Measurements from ENCODE around the gene PGD.
"Not testable (repeated sequence)": the region's sequence is repeated elsewhere in the genome, so short reads cannot be mapped to it uniquely, and the experiment has no call there.

PGD gene

GRCh38 chr1:10398278-10398733 lies 558 bp upstream of the PGD start:
- no peak for DNase-seq (ENCODE audit: low read depth in 2 of 2)

- DNase-seq (ENCODE audit: low read depth in 2 of 2): no peak
Measured at GRCh38 chr1:10399444-10399941, 629 bp downstream of the PGD start.

GRCh38 chr1:10400013-10400412 lies 1.1 kb downstream of the PGD start:
- no peak for DNase-seq (ENCODE audit: low read depth in 2 of 2)

- DNase-seq (ENCODE audit: low read depth in 2 of 2): no peak
Measured at GRCh38 chr1:10401281-10401680, 2.4 kb downstream of the PGD start.

GRCh38 chr1:10402729-10403274 lies 3.9 kb downstream of the PGD start:
- no peak for DNase-seq (ENCODE audit: low read depth in 2 of 2)

- no peak for DNase-seq (ENCODE audit: low read depth in 2 of 2)
Measured at GRCh38 chr1:10407201-10407600, 8.3 kb downstream of the PGD start.

- no peak for DNase-seq (ENCODE audit: low read depth in 2 of 2)
Measured at GRCh38 chr1:10415211-10415930, 16.5 kb downstream of the PGD start.

GRCh38 chr1:10415967-10416366 lies 17.1 kb downstream of the PGD start:
- not testable (repeated sequence) for DNase-seq (ENCODE audit: low read depth in 2 of 2)

GRCh38 chr1:10418741-10419140 lies 19.9 kb downstream of the PGD start:
- not testable (repeated sequence) for DNase-seq (ENCODE audit: low read depth in 2 of 2)

GRCh38 chr1:10419351-10419750 lies 20.5 kb downstream of the PGD start:
- DNase-seq (ENCODE audit: low read depth in 2 of 2): no peak

GRCh38 chr1:10421637-10422036 lies 22.8 kb downstream of the PGD start:
- no peak for DNase-seq (ENCODE audit: low read depth in 2 of 2)

- no peak for DNase-seq (ENCODE audit: low read depth in 2 of 2)
Measured at GRCh38 chr1:10424034-10424433, 25.2 kb downstream of the PGD start.

- DNase-seq (ENCODE audit: low read depth in 2 of 2): no peak
Measured at GRCh38 chr1:10424651-10425050, 25.8 kb downstream of the PGD start.

- not testable (repeated sequence) for DNase-seq (ENCODE audit: low read depth in 2 of 2)
Measured at GRCh38 chr1:10425826-10426534, 27.1 kb downstream of the PGD start.

GRCh38 chr1:10426535-10426848 lies 27.6 kb downstream of the PGD start:
- DNase-seq (ENCODE audit: low read depth in 2 of 2): not testable (repeated sequence)

GRCh38 chr1:10428984-10429383 lies 30.1 kb downstream of the PGD start:
- no peak for DNase-seq (ENCODE audit: low read depth in 2 of 2)

- DNase-seq (ENCODE audit: low read depth in 2 of 2): no peak
Measured at GRCh38 chr1:10429868-10430215, 31.0 kb downstream of the PGD start.

GRCh38 chr1:10430216-10431069 lies 31.6 kb downstream of the PGD start, which contains the start of gene CENPS:
Gene CENPS (plus strand): TSS chr1:10430433. CDS start chr1:10430518, 85 bp downstream.
- DNase-seq (ENCODE audit: low read depth in 2 of 2): peak; percentile 65 to 66

GRCh38 chr1:10431070-10431730 lies 32.3 kb downstream of the PGD start:
- DNase-seq (ENCODE audit: low read depth in 2 of 2): no peak

GRCh38 chr1:10432910-10433700 lies 34.2 kb downstream of the PGD start:
- DNase-seq (ENCODE audit: low read depth in 2 of 2): no peak

- no peak for DNase-seq (ENCODE audit: low read depth in 2 of 2)
Measured at GRCh38 chr1:10433790-10434189, 34.9 kb downstream of the PGD start.
